WTC11 (cell line): ENCODE measurements around the gene STARD10. TPM values are rescaled to one million over a fixed set of nuclear protein-coding genes. Genes with fewer than 3 reads are reported as not detected.

ENCODE experiments used
- ATAC-seq: fragments of 200-7000 bp; cut with Tn5 transposase; 2 replicates; pipeline ENCODE4 v1.10.0; 2021; ENCODE audit warnings: mild to moderate bottlenecking, moderate library complexity
- CTCF ChIA-PET: fragments of 300-600 bp; sonication (Branson Sonifier 250); formaldehyde crosslinking; loops from one replicate; lab custom pipeline; 2021; ENCODE audit warnings: antibody characterized with exemption; lab: Charles Lee
- POLR2A ChIA-PET: fragments of 350-600 bp; sonication (Branson Sonifier 250); formaldehyde crosslinking; loops from one replicate; lab custom pipeline; 2021; ENCODE audit warnings: antibody characterized with exemption; lab: Charles Lee
- DNase-seq: peaks from one replicate; pipeline ENCODE4 v3.0.0; 2021; ENCODE audit warnings: low spot score
- H3K27ac Mint-ChIP-seq: 2 replicates; pipeline ENCODE4 v1.8.0; 2021; ENCODE audit warnings: mixed read lengths
- H3K27me3 Mint-ChIP-seq: 2 replicates; pipeline ENCODE4 v1.8.0; 2021; ENCODE audit warnings: low read depth, mild to moderate bottlenecking, moderate library complexity, mixed read lengths
- H3K36me3 Mint-ChIP-seq: 2 replicates; pipeline ENCODE4 v1.8.0; 2021; ENCODE audit warnings: mixed read lengths
- H3K4me1 Mint-ChIP-seq: 2 replicates; pipeline ENCODE4 v1.8.0; 2022; ENCODE audit warnings: mixed read lengths
- H3K4me3 Mint-ChIP-seq: 2 replicates; pipeline ENCODE4 v1.8.0; 2021; ENCODE audit warnings: mild to moderate bottlenecking, moderate library complexity, mixed read lengths
- H3K9me3 Mint-ChIP-seq: 2 replicates; pipeline ENCODE4 v1.8.0; 2021; ENCODE audit warnings: mixed read lengths
- CREM ChIP-seq: sonication (generic); formaldehyde crosslinking; IDR thresholded peaks from 2 replicates; pipeline ENCODE4 v1.8.1; 2022; ENCODE audit warnings: mild to moderate bottlenecking, missing genetic modification reagents, moderate library complexity
- ELF4 ChIP-seq: sonication (generic); formaldehyde crosslinking; IDR thresholded peaks from 2 replicates; pipeline ENCODE4 v1.8.1; 2022; ENCODE audit warnings: low read depth, mild to moderate bottlenecking, moderate library complexity, missing genetic modification reagents
- FOXP1 ChIP-seq: sonication (generic); formaldehyde crosslinking; IDR thresholded peaks from 2 replicates; pipeline ENCODE4 v1.8.0; 2022; ENCODE audit warnings: missing genetic modification reagents, mild to moderate bottlenecking, moderate library complexity, borderline replicate concordance
- GABPB1 ChIP-seq: sonication (generic); formaldehyde crosslinking; IDR thresholded peaks from 2 replicates; pipeline ENCODE4 v1.8.1; 2023; ENCODE audit warnings: mild to moderate bottlenecking, missing genetic modification reagents
- IRF2 ChIP-seq: sonication (generic); formaldehyde crosslinking; IDR thresholded peaks from 2 replicates; pipeline ENCODE4 v1.8.0; 2022; ENCODE audit warnings: low read depth, missing genetic modification reagents, borderline replicate concordance
- JAZF1 ChIP-seq: fragments of 250-450 bp; sonication (Bioruptor Pico); IDR thresholded peaks from 2 replicates; pipeline ENCODE4 v1.9.0; 2021; ENCODE audit warnings: moderate library complexity, mild to moderate bottlenecking, inconsistent platforms
- JUN ChIP-seq: sonication (generic); formaldehyde crosslinking; IDR thresholded peaks from 2 replicates; pipeline ENCODE4 v1.8.0; 2023; ENCODE audit warnings: mild to moderate bottlenecking, missing genetic modification reagents
- NR1H2 ChIP-seq: sonication (generic); formaldehyde crosslinking; IDR thresholded peaks from 2 replicates; pipeline ENCODE4 v1.9.0; 2021; ENCODE audit warnings: mild to moderate bottlenecking, moderate library complexity, missing genetic modification reagents
- RELA ChIP-seq: sonication (generic); formaldehyde crosslinking; IDR thresholded peaks from 2 replicates; pipeline ENCODE4 v1.8.1; 2022; ENCODE audit warnings: missing genetic modification reagents, mild to moderate bottlenecking, borderline replicate concordance
- TCF7 ChIP-seq: sonication (generic); formaldehyde crosslinking; IDR thresholded peaks from 2 replicates; pipeline ENCODE4 v1.8.0; 2022; ENCODE audit warnings: mild to moderate bottlenecking, low read depth, missing genetic modification reagents, moderate library complexity
- ZNF219 ChIP-seq: sonication (generic); formaldehyde crosslinking; IDR thresholded peaks from 2 replicates; pipeline ENCODE4 v1.8.0; 2023; ENCODE audit warnings: missing genetic modification reagents, mild to moderate bottlenecking, borderline replicate concordance
- ZNF317 ChIP-seq: sonication (generic); formaldehyde crosslinking; IDR thresholded peaks from 2 replicates; pipeline ENCODE4 v1.8.1; 2023; ENCODE audit warnings: low read depth, mild to moderate bottlenecking, moderate library complexity, missing genetic modification reagents, borderline replicate concordance
- ZNF416 ChIP-seq: fragments of 250-450 bp; sonication (Bioruptor Pico); IDR thresholded peaks from 2 replicates; pipeline ENCODE4 v1.9.0; 2021; ENCODE audit warnings: mild to moderate bottlenecking, inconsistent platforms
- ZNF423 ChIP-seq: fragments of 250-450 bp; sonication (Bioruptor Pico); IDR thresholded peaks from 2 replicates; pipeline ENCODE4 v2.1.2; 2022; ENCODE audit warnings: mild to moderate bottlenecking, moderate library complexity
- total RNA-seq: library from RNA; stranded (reverse); gene quantifications from 3 replicates; pipeline ENCODE4 v1.2.3, GENCODE V29; 2021
- TF ChIP-seq, protein P1 (sequence below): sonication (generic); formaldehyde crosslinking; IDR thresholded peaks from 2 replicates; pipeline ENCODE4 v1.8.0; 2023; ENCODE audit warnings: missing genetic modification reagents, mild to moderate bottlenecking, borderline replicate concordance
- TF ChIP-seq, protein P2 (sequence below): sonication (generic); formaldehyde crosslinking; IDR thresholded peaks from 2 replicates; pipeline ENCODE4 v1.8.0; 2023; ENCODE audit warnings: missing genetic modification reagents
- TF ChIP-seq, protein P3 (sequence below): fragments of 200-600 bp; IDR thresholded peaks from 2 replicates; pipeline ENCODE4 v1.8.0; 2022; ENCODE audit warnings: antibody characterized with exemption
- TF ChIP-seq, protein P4 (sequence below): sonication (generic); formaldehyde crosslinking; IDR thresholded peaks from 2 replicates; pipeline ENCODE4 v1.8.0; 2022; ENCODE audit warnings: mild to moderate bottlenecking, missing genetic modification reagents

STARD10 gene
- total RNA-seq, 1 experiment from 2014 or later = 32.0 TPM

DNA sequence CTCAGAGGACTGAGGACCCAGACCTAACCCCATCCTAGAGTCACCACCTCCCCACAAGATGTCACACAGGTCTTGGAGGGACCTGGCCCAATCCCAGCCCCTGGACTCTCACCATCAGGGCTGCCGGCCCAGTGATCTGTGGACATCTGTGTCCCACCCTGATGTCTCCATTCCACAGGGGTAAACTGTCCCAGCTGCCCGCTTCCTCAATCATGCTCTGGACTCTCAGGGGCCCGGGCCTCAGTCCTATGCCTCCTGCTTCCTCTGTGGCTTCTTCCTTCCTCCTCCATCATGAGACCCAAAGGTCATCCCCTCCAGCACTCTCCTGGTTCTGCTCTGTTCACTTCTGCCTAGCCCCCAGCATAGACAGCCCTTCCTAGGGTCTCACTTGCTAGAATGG lies 73.8 kb downstream of the STARD10 start (continued):
- TF ChIP-seq, protein P1, sequence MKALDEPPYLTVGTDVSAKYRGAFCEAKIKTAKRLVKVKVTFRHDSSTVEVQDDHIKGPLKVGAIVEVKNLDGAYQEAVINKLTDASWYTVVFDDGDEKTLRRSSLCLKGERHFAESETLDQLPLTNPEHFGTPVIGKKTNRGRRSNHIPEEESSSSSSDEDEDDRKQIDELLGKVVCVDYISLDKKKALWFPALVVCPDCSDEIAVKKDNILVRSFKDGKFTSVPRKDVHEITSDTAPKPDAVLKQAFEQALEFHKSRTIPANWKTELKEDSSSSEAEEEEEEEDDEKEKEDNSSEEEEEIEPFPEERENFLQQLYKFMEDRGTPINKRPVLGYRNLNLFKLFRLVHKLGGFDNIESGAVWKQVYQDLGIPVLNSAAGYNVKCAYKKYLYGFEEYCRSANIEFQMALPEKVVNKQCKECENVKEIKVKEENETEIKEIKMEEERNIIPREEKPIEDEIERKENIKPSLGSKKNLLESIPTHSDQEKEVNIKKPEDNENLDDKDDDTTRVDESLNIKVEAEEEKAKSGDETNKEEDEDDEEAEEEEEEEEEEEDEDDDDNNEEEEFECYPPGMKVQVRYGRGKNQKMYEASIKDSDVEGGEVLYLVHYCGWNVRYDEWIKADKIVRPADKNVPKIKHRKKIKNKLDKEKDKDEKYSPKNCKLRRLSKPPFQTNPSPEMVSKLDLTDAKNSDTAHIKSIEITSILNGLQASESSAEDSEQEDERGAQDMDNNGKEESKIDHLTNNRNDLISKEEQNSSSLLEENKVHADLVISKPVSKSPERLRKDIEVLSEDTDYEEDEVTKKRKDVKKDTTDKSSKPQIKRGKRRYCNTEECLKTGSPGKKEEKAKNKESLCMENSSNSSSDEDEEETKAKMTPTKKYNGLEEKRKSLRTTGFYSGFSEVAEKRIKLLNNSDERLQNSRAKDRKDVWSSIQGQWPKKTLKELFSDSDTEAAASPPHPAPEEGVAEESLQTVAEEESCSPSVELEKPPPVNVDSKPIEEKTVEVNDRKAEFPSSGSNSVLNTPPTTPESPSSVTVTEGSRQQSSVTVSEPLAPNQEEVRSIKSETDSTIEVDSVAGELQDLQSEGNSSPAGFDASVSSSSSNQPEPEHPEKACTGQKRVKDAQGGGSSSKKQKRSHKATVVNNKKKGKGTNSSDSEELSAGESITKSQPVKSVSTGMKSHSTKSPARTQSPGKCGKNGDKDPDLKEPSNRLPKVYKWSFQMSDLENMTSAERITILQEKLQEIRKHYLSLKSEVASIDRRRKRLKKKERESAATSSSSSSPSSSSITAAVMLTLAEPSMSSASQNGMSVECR (CRISPR knock-in tag) = no peak
- TF ChIP-seq, protein P2, sequence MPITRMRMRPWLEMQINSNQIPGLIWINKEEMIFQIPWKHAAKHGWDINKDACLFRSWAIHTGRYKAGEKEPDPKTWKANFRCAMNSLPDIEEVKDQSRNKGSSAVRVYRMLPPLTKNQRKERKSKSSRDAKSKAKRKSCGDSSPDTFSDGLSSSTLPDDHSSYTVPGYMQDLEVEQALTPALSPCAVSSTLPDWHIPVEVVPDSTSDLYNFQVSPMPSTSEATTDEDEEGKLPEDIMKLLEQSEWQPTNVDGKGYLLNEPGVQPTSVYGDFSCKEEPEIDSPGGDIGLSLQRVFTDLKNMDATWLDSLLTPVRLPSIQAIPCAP (CRISPR knock-in tag) = no peak
- TF ChIP-seq ZNF423 (no peak), ZNF317 (CRISPR knock-in tag) (no peak), TCF7 (no peak), ZNF219 (CRISPR knock-in tag) (no peak)

DNA sequence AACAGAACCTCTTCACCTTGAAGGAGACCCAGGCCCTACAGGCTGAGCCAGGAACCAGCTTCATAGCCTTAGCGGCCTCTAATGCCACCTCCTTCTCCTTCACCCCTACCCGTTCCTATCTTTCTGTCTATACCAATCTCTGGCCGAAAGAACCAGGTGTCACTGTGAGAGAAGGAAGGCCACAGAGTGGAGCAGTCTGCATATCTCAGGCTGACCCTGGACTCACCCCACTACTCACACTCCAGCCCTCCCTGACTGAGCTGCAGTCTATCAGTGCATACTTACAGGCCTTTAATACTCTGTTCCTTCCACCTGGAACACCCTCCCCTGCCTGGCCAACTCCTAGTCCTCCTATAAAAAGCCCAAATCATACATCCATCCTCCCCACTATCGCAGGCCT lies 74.3 kb downstream of the STARD10 start:
- no peaks in the 10 kb centered on the region for H3K36me3 Mint-ChIP-seq
- POLR2A ChIA-PET = no interaction called here

DNA sequence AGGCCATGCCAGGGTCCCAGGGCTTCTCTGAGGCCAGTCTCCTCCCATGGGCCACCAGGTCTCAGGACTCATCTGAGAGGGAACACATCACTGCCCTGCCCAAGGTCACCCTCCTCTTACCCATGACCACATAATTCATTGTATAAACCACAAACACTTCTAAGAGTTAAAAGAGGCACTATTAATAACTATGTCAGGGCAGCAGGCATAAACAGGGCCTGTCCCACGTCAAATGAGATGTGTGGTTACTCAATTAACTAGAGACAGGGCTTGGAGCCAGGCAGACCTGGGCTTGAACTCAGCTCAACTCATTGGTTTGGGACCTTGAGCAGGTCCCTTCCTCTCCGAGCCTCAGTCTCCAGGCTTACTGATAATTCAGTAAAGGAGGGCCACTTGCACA lies 74.7 kb downstream of the STARD10 start:
- DNase-seq = no peak
- POLR2A ChIA-PET = no interaction called here
- peaks cover 9% of the 10 kb centered on the region for H3K4me1 Mint-ChIP-seq
- no peak overlapping the region for H3K27ac Mint-ChIP-seq
- no peak for TF ChIP-seq IRF2 (CRISPR knock-in tag)
- no peak for TF ChIP-seq ZNF416
- no peak for TF ChIP-seq NR1H2 (CRISPR knock-in tag)
- TF ChIP-seq, protein P3, sequence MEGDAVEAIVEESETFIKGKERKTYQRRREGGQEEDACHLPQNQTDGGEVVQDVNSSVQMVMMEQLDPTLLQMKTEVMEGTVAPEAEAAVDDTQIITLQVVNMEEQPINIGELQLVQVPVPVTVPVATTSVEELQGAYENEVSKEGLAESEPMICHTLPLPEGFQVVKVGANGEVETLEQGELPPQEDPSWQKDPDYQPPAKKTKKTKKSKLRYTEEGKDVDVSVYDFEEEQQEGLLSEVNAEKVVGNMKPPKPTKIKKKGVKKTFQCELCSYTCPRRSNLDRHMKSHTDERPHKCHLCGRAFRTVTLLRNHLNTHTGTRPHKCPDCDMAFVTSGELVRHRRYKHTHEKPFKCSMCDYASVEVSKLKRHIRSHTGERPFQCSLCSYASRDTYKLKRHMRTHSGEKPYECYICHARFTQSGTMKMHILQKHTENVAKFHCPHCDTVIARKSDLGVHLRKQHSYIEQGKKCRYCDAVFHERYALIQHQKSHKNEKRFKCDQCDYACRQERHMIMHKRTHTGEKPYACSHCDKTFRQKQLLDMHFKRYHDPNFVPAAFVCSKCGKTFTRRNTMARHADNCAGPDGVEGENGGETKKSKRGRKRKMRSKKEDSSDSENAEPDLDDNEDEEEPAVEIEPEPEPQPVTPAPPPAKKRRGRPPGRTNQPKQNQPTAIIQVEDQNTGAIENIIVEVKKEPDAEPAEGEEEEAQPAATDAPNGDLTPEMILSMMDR = no peak
- no peak for TF ChIP-seq GABPB1 (CRISPR knock-in tag)
- TF ChIP-seq RELA (CRISPR knock-in tag) = no peak
- TF ChIP-seq, protein P4, sequence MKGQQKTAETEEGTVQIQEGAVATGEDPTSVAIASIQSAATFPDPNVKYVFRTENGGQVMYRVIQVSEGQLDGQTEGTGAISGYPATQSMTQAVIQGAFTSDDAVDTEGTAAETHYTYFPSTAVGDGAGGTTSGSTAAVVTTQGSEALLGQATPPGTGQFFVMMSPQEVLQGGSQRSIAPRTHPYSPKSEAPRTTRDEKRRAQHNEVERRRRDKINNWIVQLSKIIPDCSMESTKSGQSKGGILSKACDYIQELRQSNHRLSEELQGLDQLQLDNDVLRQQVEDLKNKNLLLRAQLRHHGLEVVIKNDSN (CRISPR knock-in tag) = no peak
- TF ChIP-seq JAZF1 (CRISPR knock-in tag) = no peak
- no peak for TF ChIP-seq TCF7
- no peak for TF ChIP-seq FOXP1 (CRISPR knock-in tag)
- TF ChIP-seq ELF4 (CRISPR knock-in tag) = no peak
- no peak for TF ChIP-seq ZNF423
- no peak for TF ChIP-seq JUN (CRISPR knock-in tag)
- TF ChIP-seq CREM (CRISPR knock-in tag) = no peak
- TF ChIP-seq, all 79 proteins: peak for 0
- no peak for ATAC-seq
- CTCF ChIA-PET = interaction anchor here (0.5 to 1.0 kb wide), 2 partner anchors 35 to 138 kb away, joined by 3 to 5 read pairs; no protein-coding TSS in a partner anchor
- H3K9me3 Mint-ChIP-seq = no peaks in the 10 kb centered on the region
- no peak overlapping the region for H3K4me3 Mint-ChIP-seq
- H3K36me3 Mint-ChIP-seq = no peaks in the 10 kb centered on the region
- no peaks in the 10 kb centered on the region for H3K27me3 Mint-ChIP-seq

More for the DNA sequence above, 74.3 kb downstream of the STARD10 start:
- Mint-ChIP-seq H3K4me1 (peaks cover 9% of the 10 kb centered on the region), H3K4me3 (no peak overlapping the region), H3K27ac (no peak overlapping the region), H3K9me3 (no peaks in the 10 kb centered on the region), H3K27me3 (no peaks in the 10 kb centered on the region)
- TF ChIP-seq JAZF1 (CRISPR knock-in tag) = no peak
- DNase-seq (no peak), ATAC-seq (no peak)
- CTCF ChIA-PET = no interaction called here
